SK-N-SH treated with all-trans-retinoic acid at 6 μM for 48 hours (cell line): ENCODE data around the gene LMF1.

ENCODE experiments used
- CSRNP3 ChIP-seq: fragments of 250-450 bp; sonication (Bioruptor Pico); IDR thresholded peaks from 2 replicates; pipeline ENCODE4 v1.5.1; 2021; ENCODE audit warnings: mild to moderate bottlenecking, moderate library complexity
- ESRRG ChIP-seq: fragments of 250-450 bp; sonication (Bioruptor Pico); IDR thresholded peaks from 2 replicates; pipeline ENCODE4 v1.6.1; 2021; ENCODE audit warnings: mild to moderate bottlenecking
- ISL1 ChIP-seq: fragments of 250-450 bp; sonication (Bioruptor Pico); IDR thresholded peaks from 2 replicates; pipeline ENCODE4 v2.1.2; 2022; ENCODE audit warnings: mild to moderate bottlenecking, moderate library complexity
- OSR1 ChIP-seq: fragments of 250-450 bp; sonication (Bioruptor Pico); IDR thresholded peaks from 2 replicates; pipeline ENCODE4 v1.8.0; 2022; ENCODE audit warnings: moderate library complexity, mild to moderate bottlenecking, inconsistent platforms
- PATZ1 ChIP-seq: fragments of 250-450 bp; sonication (Bioruptor Pico); IDR thresholded peaks from 2 replicates; pipeline ENCODE4 v1.8.0; 2020; ENCODE audit warnings: mild to moderate bottlenecking, moderate library complexity, borderline replicate concordance
- RARB ChIP-seq: fragments of 250-450 bp; sonication (Bioruptor Pico); IDR thresholded peaks from 2 replicates; pipeline ENCODE4 v1.8.0; 2021; ENCODE audit warnings: mild to moderate bottlenecking, moderate library complexity
- TF ChIP-seq, protein P1 (sequence below): fragments of 250-450 bp; sonication (Bioruptor Pico); IDR thresholded peaks from 2 replicates; pipeline ENCODE4 v1.5.1; 2020; ENCODE audit warnings: low read depth, mild to moderate bottlenecking, moderate library complexity

DNA sequence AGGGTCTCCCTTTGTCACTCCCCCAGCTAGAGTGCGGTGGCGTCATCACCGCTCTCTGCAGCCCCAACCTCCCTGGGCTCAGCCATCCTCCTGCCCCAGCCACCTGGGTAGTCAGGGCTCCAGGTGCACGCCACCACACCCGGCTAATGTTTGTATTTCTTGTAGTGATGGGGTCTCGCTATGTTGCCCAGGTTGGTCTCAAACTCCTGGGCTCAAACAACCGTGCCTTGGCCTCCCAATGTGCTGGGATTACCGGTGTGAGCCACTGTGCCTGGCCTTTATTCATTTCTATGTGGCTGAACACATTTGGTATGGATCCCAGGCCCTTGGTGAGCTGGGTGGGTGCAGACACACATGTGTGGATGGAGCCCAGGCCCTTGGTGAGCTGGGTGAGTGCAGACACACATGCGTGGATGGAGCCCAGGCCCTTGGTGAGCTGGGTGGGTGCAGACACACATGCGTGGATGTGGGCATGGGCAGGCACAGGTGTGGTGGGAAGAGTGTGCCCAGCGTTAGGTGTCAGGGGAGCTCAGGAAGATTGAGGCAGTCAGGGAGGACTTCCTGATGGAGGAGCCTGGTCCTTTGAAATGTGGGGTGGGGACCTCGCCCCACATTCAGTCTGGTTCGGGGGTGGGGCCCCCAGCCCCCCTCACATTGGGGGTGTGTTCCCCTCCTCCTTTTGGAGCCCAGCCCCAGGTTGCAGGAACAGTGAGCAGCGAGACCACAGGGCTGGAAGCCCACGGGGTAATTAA is 47.8 kb upstream of the LMF1 start:
- TF ChIP-seq OSR1 (CRISPR knock-in tag) (no peak), CSRNP3 (CRISPR knock-in tag) (no peak), ISL1 (CRISPR knock-in tag) (no peak), PATZ1 (CRISPR knock-in tag) (no peak), ESRRG (no peak), RARB (CRISPR knock-in tag) (no peak)
- TF ChIP-seq, protein P1, sequence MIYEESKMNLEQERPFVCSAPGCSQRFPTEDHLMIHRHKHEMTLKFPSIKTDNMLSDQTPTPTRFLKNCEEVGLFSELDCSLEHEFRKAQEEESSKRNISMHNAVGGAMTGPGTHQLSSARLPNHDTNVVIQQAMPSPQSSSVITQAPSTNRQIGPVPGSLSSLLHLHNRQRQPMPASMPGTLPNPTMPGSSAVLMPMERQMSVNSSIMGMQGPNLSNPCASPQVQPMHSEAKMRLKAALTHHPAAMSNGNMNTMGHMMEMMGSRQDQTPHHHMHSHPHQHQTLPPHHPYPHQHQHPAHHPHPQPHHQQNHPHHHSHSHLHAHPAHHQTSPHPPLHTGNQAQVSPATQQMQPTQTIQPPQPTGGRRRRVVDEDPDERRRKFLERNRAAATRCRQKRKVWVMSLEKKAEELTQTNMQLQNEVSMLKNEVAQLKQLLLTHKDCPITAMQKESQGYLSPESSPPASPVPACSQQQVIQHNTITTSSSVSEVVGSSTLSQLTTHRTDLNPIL (CRISPR knock-in tag), result no peak
